GM23338 (cell line): ENCODE results near the gene LIMK2. TPM values are rescaled to one million over a fixed set of nuclear protein-coding genes. Genes with fewer than 3 reads are reported as not detected.

Experiments
- ATAC-seq: fragments of 200-7000 bp; cut with Tn5 transposase; 3 replicates; pipeline ENCODE4 v1.9.1; 2020
- DNase-seq: peaks from one replicate; pipeline ENCODE4 v3.0.0-alpha.2; 2015; ENCODE audit warnings: low spot score
- H2AFZ ChIP-seq: fragments of 200-600 bp; sonication (generic); 2 replicates; pipeline ENCODE4 v1.8.0; 2016; ENCODE audit warnings: antibody characterized with exemption, mild to moderate bottlenecking, moderate library complexity
- H3F3A ChIP-seq: fragments of 200-600 bp; sonication (generic); replicated peaks from 2 replicates; pipeline ENCODE4 v1.8.0; 2017; ENCODE audit warnings: antibody characterized with exemption, mixed run types, low read depth
- H3K27ac ChIP-seq: fragments of 200-600 bp; sonication (generic); 2 replicates; pipeline ENCODE4 v1.6.1; 2016; ENCODE audit warnings: low read depth
- H3K27me3 ChIP-seq: fragments of 200-600 bp; sonication (generic); 2 replicates; pipeline ENCODE4 v1.8.0; 2016; ENCODE audit warnings: mild to moderate bottlenecking, mixed run types, moderate library complexity; ENCODE audit not compliant: insufficient read depth
- H3K36me3 ChIP-seq: fragments of 200-600 bp; sonication (generic); 2 replicates; pipeline ENCODE4 v1.8.0; 2016; ENCODE audit warnings: mild to moderate bottlenecking; ENCODE audit not compliant: insufficient read depth
- H3K4me1 ChIP-seq: fragments of 200-600 bp; sonication (generic); 2 replicates; pipeline ENCODE4 v1.8.0; 2016; ENCODE audit warnings: mild to moderate bottlenecking, moderate library complexity; ENCODE audit not compliant: insufficient read depth
- H3K4me2 ChIP-seq: fragments of 200-600 bp; sonication (generic); 2 replicates; pipeline ENCODE4 v1.7.1; 2017; ENCODE audit warnings: mixed run types
- H3K4me3 ChIP-seq: fragments of 200-600 bp; sonication (generic); 2 replicates; pipeline ENCODE4 v1.6.1; 2016; ENCODE audit warnings: mixed run types
- H3K79me2 ChIP-seq: fragments of 200-600 bp; sonication (generic); replicated peaks from 2 replicates; pipeline ENCODE4 v1.8.0; 2017; ENCODE audit warnings: mild to moderate bottlenecking; ENCODE audit not compliant: insufficient read depth
- H3K9me2 ChIP-seq: fragments of 200-600 bp; sonication (generic); 2 replicates; pipeline ENCODE4 v1.8.0; 2017; ENCODE audit not compliant: insufficient read depth
- H4K20me1 ChIP-seq: fragments of 200-600 bp; sonication (generic); replicated peaks from 2 replicates; pipeline ENCODE4 v1.8.0; 2017; ENCODE audit warnings: mild to moderate bottlenecking; ENCODE audit not compliant: insufficient read depth
- H3K27ac Mint-ChIP-seq: 2 replicates; pipeline ENCODE4 v1.8.0; 2020; ENCODE audit warnings: inconsistent platforms, mild to moderate bottlenecking, moderate library complexity, mixed read lengths
- H3K27me3 Mint-ChIP-seq: 3 replicates; pipeline ENCODE4 v1.8.0; 2022; ENCODE audit warnings: low read depth, mild to moderate bottlenecking, moderate library complexity, mixed read lengths, inconsistent platforms; ENCODE audit not compliant: insufficient read depth, poor library complexity
- H3K36me3 Mint-ChIP-seq: 3 replicates; pipeline ENCODE4 v1.8.0; 2021; ENCODE audit warnings: low read depth, mild to moderate bottlenecking, inconsistent platforms, moderate library complexity, mixed read lengths
- H3K4me1 Mint-ChIP-seq: 3 replicates; pipeline ENCODE4 v1.8.0; 2020; ENCODE audit warnings: mild to moderate bottlenecking, inconsistent platforms, mixed read lengths
- H3K4me3 Mint-ChIP-seq: 3 replicates; pipeline ENCODE4 v1.8.0; 2021; ENCODE audit warnings: moderate library complexity, mild to moderate bottlenecking, inconsistent platforms, mixed read lengths
- H3K9me3 Mint-ChIP-seq: 3 replicates; pipeline ENCODE4 v1.8.0; 2020; ENCODE audit warnings: moderate library complexity, mild to moderate bottlenecking, inconsistent platforms, mixed read lengths
- CREB1 ChIP-seq: fragments of 250-450 bp; sonication (Bioruptor Pico); IDR thresholded peaks from 2 replicates; pipeline ENCODE4 v1.5.0; 2020; ENCODE audit warnings: low read depth, mild to moderate bottlenecking, moderate library complexity
- CTCF ChIP-seq, 2 experiments: fragments of 200-600 bp in 1 of 2; sonication (generic) in 1 of 2; conservative IDR thresholded peaks; 2 replicates each; pipeline versions ENCODE4 v1.5.1 to v1.6.1; 2016 to 2017; ENCODE audit warnings: antibody characterized with exemption in 2 of 2, low read depth in 2 of 2, mild to moderate bottlenecking in 2 of 2, moderate library complexity in 1 of 2
- ETS1 ChIP-seq: IDR thresholded peaks from 2 replicates; pipeline ENCODE4 v1.6.1; 2016; ENCODE audit warnings: antibody characterized with exemption
- EZH2 ChIP-seq: fragments of 200-600 bp; sonication (generic); IDR thresholded peaks from one replicate; pipeline ENCODE4 v1.8.0; 2017; ENCODE audit warnings: antibody characterized with exemption, mild to moderate bottlenecking, low read depth; ENCODE audit not compliant: unreplicated experiment
- EZH2phosphoT487 ChIP-seq: fragments of 200-600 bp; sonication (generic); IDR thresholded peaks from one replicate; pipeline ENCODE4 v1.8.1; 2018; ENCODE audit warnings: antibody characterized with exemption; ENCODE audit not compliant: unreplicated experiment
- JUNB ChIP-seq: IDR thresholded peaks from one replicate; pipeline ENCODE4 v1.6.1; 2016; ENCODE audit warnings: antibody characterized with exemption; ENCODE audit not compliant: unreplicated experiment
- STAT1 ChIP-seq: IDR thresholded peaks from one replicate; pipeline ENCODE4 v1.6.1; 2016; ENCODE audit warnings: antibody characterized with exemption; ENCODE audit not compliant: unreplicated experiment
- ZNF331 ChIP-seq: fragments of 250-450 bp; sonication (Bioruptor Pico); IDR thresholded peaks from 2 replicates; pipeline ENCODE4 v1.5.0; 2020; ENCODE audit warnings: low read depth, mild to moderate bottlenecking, moderate library complexity
- polyA plus RNA-seq: library from polyadenylated mRNA; unstranded; fragments of >200 nt; fragmentation: Nextera tagmentation; extraction: Ambion mirVana; gene quantifications from 2 replicates; pipeline ENCODE4 v1.2.1, GENCODE V29; 2016
- total RNA-seq: library from RNA; depleted of rRNA; stranded (reverse); fragments of >200 nt; shearing (Covaris generic); gene quantifications from 2 replicates; pipeline ENCODE4 v1.2.3, GENCODE V29; 2014
- TF ChIP-seq, protein P1 (sequence below): fragments of 250-450 bp; sonication (Bioruptor Pico); IDR thresholded peaks from 2 replicates; pipeline ENCODE4 v1.5.0; 2020; ENCODE audit warnings: mild to moderate bottlenecking, moderate library complexity

Gene LIMK2
- total and polyA plus RNA-seq, 2 experiments from 2014 or later: 12.5 to 39.8 TPM

DNA sequence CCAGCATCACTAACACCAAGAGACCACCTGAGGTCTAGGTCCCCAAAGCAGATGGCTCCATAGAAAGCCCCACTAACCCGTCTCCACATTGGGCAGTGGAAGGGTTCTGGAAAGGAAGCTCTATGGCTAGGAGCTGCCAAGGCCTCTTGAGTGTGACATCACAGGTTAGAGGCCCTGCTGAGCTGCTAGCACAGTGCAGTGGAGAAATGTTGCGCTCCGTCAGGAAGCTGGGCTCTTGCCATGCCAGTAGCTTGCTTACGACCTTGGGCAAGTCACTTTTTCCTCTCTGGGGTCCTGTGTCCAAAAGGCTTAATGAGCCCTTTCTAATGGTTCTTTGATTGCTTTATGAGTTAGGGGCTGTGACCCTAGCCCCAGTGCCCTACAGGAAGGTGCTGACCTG is 69.6 kb downstream of the LIMK2 start:
- Mint-ChIP-seq H3K9me3 (no peaks in the 10 kb centered on the region), H3K4me1 (peaks cover 11% of the 10 kb centered on the region), H3K27ac (no peak overlapping the region), H3K27me3 (peaks cover 4% of the 10 kb centered on the region), H3K4me3 (no peak overlapping the region), H3K36me3 (peaks cover 8% of the 10 kb centered on the region; the same call in 2 of the 3 replicates)
- Histone ChIP-seq H3K79me2 (no peaks in the 10 kb centered on the region), H3K36me3 (peaks cover 3% of the 10 kb centered on the region), H3K9me2 (no peaks in the 10 kb centered on the region), H3K27me3 (no peaks in the 10 kb centered on the region), H3F3A (no peaks in the 10 kb centered on the region), H4K20me1 (no peaks in the 10 kb centered on the region), H3K27ac (no peak overlapping the region), H3K4me3 (no peak overlapping the region), H3K4me1 (no peaks in the 10 kb centered on the region), H2AFZ (no peak overlapping the region), H3K4me2 (no peak overlapping the region)
- TF ChIP-seq, protein P1, sequence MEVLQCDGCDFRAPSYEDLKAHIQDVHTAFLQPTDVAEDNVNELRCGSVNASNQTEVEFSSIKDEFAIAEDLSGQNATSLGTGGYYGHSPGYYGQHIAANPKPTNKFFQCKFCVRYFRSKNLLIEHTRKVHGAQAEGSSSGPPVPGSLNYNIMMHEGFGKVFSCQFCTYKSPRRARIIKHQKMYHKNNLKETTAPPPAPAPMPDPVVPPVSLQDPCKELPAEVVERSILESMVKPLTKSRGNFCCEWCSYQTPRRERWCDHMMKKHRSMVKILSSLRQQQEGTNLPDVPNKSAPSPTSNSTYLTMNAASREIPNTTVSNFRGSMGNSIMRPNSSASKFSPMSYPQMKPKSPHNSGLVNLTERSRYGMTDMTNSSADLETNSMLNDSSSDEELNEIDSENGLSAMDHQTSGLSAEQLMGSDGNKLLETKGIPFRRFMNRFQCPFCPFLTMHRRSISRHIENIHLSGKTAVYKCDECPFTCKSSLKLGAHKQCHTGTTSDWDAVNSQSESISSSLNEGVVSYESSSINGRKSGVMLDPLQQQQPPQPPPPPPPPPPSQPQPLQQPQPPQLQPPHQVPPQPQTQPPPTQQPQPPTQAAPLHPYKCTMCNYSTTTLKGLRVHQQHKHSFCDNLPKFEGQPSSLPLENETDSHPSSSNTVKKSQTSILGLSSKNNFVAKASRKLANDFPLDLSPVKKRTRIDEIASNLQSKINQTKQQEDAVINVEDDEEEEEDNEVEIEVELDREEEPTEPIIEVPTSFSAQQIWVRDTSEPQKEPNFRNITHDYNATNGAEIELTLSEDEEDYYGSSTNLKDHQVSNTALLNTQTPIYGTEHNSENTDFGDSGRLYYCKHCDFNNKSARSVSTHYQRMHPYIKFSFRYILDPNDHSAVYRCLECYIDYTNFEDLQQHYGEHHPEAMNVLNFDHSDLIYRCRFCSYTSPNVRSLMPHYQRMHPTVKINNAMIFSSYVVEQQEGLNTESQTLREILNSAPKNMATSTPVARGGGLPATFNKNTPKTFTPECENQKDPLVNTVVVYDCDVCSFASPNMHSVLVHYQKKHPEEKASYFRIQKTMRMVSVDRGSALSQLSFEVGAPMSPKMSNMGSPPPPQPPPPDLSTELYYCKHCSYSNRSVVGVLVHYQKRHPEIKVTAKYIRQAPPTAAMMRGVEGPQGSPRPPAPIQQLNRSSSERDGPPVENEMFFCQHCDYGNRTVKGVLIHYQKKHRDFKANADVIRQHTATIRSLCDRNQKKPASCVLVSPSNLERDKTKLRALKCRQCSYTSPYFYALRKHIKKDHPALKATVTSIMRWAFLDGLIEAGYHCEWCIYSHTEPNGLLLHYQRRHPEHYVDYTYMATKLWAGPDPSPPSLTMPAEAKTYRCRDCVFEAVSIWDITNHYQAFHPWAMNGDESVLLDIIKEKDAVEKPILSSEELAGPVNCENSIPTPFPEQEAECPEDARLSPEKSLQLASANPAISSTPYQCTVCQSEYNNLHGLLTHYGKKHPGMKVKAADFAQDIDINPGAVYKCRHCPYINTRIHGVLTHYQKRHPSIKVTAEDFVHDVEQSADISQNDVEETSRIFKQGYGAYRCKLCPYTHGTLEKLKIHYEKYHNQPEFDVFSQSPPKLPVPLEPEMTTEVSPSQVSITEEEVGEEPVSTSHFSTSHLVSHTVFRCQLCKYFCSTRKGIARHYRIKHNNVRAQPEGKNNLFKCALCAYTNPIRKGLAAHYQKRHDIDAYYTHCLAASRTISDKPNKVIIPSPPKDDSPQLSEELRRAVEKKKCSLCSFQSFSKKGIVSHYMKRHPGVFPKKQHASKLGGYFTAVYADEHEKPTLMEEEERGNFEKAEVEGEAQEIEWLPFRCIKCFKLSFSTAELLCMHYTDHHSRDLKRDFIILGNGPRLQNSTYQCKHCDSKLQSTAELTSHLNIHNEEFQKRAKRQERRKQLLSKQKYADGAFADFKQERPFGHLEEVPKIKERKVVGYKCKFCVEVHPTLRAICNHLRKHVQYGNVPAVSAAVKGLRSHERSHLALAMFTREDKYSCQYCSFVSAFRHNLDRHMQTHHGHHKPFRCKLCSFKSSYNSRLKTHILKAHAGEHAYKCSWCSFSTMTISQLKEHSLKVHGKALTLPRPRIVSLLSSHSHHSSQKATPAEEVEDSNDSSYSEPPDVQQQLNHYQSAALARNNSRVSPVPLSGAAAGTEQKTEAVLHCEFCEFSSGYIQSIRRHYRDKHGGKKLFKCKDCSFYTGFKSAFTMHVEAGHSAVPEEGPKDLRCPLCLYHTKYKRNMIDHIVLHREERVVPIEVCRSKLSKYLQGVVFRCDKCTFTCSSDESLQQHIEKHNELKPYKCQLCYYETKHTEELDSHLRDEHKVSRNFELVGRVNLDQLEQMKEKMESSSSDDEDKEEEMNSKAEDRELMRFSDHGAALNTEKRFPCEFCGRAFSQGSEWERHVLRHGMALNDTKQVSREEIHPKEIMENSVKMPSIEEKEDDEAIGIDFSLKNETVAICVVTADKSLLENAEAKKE (CRISPR knock-in tag): no peak
- TF ChIP-seq EZH2phosphoT487 (no peak), JUNB (no peak), CREB1 (no peak), ZNF331 (CRISPR knock-in tag) (no peak), STAT1 (no peak), CTCF (conservative IDR thresholded peaks at IDR 0.05; ENCODE audit: low read depth in 2 of 2) (no peak), ETS1 (no peak), EZH2 (no peak)
- ATAC-seq (no peak), DNase-seq (no peak)
